HG03442 (cell line): ENCODE measurements around the gene PCED1A.

ENCODE experiments used
- ATAC-seq: cut with Tn5 transposase; IDR thresholded peaks from one replicate; pipeline ENCODE4 v1.9.1; 2021; ENCODE audit warnings: mild to moderate bottlenecking, moderate library complexity; ENCODE audit not compliant: unreplicated experiment

Gene PCED1A

GRCh38 chr20:2840138-2840966, at the start of gene PCED1A, which contains the start of gene VPS16:
Gene PCED1A, minus strand, starts transcription at chr20:2840655. Its CDS starts 743 bp downstream, at chr20:2839912.
Gene VPS16, plus strand, starts transcription at chr20:2840745. Its CDS starts 30 bp downstream, at chr20:2840775.
- ATAC-seq, result peak; percentile 95

- ATAC-seq, result no peak
Observed at GRCh38 chr20:2889797-2890196, 49.3 kb upstream of the PCED1A start.

DNA sequence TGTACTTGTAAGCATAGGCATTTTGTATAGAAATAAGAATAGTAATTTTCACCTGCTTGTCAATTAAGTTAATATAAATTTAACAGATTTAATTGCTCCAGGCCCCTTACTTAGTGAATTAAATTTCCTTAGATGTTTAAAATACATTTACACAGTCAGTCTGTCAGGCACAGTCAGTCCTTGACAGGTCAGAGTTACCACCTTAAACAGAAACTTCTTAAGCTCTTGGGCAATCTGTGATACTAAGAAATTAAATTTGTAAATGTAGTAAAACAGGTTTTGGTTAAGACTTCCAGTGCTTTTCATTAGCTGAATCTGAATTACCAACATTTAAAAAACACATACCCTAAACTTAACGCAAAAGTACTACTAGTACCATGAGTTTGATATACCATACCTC, 48.8 kb upstream of the PCED1A start:
- ATAC-seq, result no peak

DNA sequence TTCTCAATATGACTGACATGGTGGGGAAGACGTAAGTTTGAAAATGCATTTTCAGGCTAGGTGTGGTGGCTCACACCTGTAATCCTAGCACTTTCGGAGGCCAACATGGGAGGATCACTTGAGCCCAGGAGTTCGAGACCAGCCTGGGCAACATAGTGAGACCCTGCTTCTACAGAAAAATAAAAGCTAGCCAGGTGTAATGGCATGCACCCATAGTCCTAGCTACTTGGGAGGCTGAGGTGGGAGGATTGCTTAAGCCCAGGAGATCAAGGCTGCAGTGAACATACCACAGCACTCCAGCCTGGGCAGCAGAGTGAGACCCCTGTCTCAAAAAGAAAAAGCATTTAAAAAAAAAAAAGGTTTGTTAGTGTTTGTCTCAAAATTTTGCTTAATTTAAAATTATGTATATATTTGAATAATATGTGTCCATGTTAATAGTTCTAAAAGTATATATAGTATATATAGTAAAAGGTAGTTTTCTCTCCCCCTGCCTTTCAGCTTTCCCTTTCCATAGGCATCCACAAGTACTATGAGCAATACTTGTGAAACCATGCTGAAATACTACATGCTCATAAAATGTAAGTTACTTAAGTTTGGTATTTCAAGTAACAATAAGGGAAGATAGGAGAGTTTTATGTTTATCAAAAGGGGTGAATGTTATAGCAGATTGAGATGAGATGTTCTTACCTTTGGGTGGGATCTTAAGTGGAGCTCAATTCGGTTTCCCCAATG, 47.9 kb upstream of the PCED1A start:
- no peak for ATAC-seq

DNA sequence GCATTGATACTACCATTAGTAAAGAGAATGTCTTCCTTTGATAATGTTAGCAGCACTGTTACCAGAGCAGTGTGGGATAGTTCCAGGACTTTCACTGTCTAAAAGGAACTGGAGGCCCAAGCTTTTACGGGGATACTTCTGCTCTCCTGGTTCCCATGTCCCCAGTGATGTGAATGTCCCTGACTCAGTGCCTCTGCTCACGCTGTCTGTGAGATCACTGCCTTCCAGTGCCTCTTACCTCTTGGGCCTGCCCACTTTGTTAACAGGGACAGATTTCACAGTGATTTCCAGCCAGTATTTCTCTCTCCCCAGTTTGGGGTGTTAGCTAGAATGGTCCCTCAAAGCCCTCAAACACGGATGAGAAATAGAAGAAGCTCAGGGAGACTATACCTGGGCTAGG, 47.3 kb upstream of the PCED1A start:
- ATAC-seq, result no peak

DNA sequence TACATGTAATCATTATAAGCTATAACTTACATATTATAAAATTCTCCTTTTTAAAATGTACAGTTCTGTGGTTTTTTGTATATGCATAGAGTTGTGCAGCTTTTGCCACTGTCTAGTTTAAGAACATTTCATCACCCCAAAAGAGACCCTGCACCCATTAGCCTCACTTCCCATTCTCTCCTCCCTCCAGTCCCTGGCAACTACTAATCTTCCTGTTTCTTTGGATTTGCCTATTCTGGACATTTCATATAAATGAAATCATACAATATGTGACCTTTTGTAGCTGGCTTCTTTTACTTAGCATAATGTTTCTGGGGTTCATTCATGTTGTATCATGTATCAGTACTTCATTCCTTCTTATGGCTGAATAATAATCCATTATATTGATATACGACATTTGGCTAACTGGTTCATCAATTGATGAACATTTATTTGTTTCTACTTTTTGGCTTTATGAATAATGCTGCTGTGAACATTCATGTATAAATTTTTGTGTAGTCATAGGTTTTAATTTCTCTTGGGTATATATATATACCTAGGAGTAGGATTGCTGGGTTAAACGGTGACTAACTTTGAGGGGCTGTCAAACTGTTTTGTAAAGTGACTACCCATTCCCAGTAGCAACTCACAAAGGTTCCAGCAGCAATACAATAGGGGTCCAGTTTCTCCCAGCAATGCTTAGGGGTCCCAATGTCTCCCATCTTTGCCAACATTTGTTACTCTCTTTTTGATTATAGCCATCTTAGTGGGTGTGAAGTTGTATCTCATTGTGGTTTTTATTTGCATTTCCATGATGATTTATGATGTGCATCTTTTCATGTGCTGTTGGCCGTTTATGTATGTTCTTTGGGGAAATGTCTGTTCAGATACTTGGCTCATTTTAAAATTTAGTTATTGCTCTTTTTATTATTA, 43.5 kb upstream of the PCED1A start:
- no peak for ATAC-seq

GRCh38 chr20:2880650-2881049, 40.2 kb upstream of the PCED1A start:
- ATAC-seq, result no peak

DNA sequence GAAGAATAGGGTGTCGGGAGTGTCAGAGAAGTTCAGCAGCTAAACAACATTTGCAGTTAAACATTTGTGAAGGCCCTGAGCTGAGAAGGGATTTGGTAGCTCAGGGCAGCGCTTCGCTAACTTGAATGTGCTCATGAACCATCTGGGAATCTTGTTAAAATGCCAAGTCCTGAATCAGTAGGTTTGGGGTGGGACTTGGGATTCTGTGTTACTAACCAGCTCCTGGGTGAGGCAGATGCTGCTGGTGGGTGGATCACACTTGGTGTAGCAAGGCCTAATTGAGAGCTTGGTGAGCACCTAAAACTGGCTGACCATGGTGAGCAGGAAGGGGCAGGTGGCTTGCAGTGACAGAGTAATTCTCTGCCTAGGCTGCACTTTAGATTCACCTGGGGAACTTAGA, 38.7 kb upstream of the PCED1A start:
- no peak for ATAC-seq

DNA sequence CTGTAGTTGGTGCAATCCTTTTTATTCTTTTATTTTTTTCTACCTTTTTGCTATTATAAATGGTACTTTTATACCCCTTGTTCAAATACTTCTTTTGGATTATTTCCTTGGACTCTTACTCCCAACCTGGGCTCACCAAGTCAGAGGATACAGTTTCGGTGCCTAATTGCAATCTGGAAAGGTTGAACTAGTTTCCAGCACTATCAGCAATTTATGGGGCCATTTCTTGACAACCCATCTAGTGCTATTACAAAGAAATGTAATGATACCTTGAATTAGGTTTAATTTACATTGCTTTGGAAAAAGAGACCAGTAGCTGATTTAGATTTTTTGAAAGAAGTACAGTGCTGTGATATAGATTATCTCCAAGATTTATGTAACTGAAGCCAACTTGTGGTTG, 38.1 kb upstream of the PCED1A start:
- ATAC-seq, result no peak

GRCh38 chr20:2875690-2876203, 35.3 kb upstream of the PCED1A start:
- no peak for ATAC-seq

DNA sequence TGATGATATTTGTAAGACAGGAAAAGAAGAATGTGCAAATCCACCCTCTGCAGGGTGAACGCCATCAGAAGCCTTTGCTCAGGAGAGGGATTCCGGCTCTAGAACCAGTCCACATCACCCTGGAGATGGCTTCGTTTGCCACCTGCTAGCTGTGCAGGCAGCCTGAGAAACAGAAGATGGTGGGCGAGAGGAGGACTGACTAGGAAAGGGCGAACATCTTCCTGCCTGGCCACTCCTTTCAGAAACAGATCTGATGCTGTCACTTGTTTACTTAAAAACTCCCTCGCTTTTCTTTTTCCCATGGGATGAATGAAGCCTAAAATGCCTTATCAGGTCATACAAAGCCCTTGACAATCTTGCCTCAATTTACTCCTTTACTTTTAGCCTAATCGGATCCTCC, 34.0 kb upstream of the PCED1A start:
- ATAC-seq, result no peak

DNA sequence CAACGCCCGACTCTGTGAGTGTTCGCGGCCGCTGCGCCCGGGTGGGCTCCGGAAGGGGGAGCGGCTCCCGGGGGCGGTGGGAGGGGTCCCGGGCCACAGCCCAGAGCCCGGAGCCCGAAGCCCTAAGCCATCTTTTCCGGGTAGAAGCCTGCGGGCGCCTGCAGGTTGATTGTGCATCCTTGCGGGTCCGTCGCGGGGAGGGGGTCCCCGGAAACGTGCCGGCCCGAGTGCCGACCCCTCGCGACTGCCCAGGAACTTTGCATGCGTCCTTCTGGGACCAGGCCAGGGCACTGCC, 33.2 kb upstream of the PCED1A start:
- ATAC-seq, result peak; percentile 34

DNA sequence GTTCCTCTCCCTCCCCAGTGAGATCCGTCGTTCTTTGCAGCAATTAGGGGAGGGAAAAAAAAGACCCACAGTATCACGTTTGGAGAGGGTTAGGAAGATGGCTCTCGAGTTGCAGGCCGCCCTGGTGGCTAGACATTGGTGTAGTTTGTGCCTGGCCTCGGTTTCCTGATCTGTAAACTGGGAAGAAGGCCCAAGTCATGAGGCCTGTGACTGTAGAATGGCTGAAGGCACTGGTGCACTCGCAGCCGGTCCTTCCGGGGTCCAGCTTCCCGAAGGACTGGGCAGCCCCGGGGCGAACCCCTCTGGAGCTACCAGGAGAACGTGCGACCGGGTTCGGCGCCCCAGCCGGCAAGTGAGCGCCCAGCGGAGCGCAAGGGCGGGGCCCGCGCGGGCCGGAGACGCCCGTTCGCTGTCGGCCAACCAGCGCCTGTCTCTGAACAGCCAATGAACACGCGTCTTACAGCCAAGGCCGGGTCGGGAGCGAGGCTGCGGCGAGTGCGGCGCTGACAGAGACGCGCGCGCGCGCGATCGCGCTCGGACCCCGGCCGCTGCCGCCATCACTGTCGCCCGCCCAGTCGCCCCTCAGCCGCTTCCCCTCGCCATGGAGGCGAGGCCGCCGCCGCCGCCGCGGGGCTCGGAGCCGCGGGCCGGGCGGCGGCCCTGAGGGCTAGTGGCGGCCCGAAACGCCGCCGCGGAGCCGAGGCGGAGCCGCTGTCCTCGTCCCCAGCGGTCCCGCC, 32.7 kb upstream of the PCED1A start, which contains the start of gene PTPRA:
Gene PTPRA, plus strand, starts transcription at position 472 of the 737 bp plus-strand sequence. CDS start 90,797 bp downstream, outside the sequence.
- ATAC-seq, result peak; percentile 87

- peak; percentile 17 for ATAC-seq
Observed at GRCh38 chr20:2872459-2873009, 32.1 kb upstream of the PCED1A start.

- ATAC-seq, result no peak
Observed at GRCh38 chr20:2871661-2872458, 31.4 kb upstream of the PCED1A start.

DNA sequence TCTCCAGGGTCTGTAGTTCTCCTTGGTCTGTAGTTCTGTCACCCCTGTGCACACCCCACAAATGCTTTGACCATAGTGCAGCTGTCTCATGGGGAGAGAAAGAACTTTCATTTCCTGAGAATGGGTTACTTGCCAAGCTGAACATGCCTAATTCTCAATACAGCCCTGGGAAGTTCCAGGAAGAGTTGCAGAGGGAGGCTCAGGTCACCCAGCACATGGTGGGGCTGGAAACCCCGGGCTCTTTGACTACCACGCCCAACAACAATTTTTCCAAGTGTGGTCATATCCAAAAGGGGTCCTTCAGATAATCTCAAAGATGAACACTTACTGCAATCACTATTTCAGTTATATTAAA, 30.6 kb upstream of the PCED1A start:
- no peak for ATAC-seq

DNA sequence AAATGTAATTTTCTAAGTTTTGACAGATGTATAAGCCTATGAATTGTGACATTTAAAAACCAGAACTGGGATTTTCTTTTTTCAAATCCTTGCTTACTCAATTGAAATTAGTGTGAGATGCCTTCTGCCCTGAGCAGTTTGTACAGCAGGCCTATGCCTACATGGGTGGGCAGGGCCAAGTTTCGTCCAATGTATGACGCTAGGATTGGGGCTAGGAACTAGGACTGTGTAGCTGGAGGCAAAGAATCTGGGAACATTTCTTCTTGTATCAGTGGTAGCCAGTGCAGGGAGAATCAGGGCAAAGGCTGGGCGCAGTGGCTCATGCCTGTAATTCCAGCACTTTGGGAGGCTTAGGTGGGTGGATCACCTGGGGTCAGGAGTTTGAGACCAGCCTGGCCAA, 28.9 kb upstream of the PCED1A start:
- no peak for ATAC-seq

- no peak for ATAC-seq
Observed at GRCh38 chr20:2867081-2867864, 26.8 kb upstream of the PCED1A start.
